Chondrocyte (in vitro differentiated cells): Measurements from ENCODE around the gene AQR. TPM values are rescaled to one million over a fixed set of nuclear protein-coding genes. Genes with fewer than 3 reads are reported as not detected.
"Not testable (repeated sequence)": the region's sequence is repeated elsewhere in the genome, so short reads cannot be mapped to it uniquely, and the experiment has no call there.

Experiments
- DNase-seq: peaks from one replicate; pipeline ENCODE4 v3.0.0; 2021; ENCODE audit warnings: mixed read lengths, low spot score
- H3K27ac Mint-ChIP-seq: one replicate; pipeline ENCODE4 v1.8.0; 2021; ENCODE audit warnings: mild to moderate bottlenecking, moderate library complexity, mixed read lengths; ENCODE audit not compliant: unreplicated experiment
- H3K27me3 Mint-ChIP-seq: 2 replicates; pipeline ENCODE4 v1.8.0; 2021; ENCODE audit warnings: low read depth, mixed read lengths
- H3K36me3 Mint-ChIP-seq: 2 replicates; pipeline ENCODE4 v1.8.0; 2021; ENCODE audit warnings: low read depth, mixed read lengths
- H3K4me1 Mint-ChIP-seq: 2 replicates; pipeline ENCODE4 v1.8.0; 2021; ENCODE audit warnings: low read depth, mild to moderate bottlenecking, mixed read lengths
- H3K4me3 Mint-ChIP-seq: one replicate; pipeline ENCODE4 v1.8.0; 2021; ENCODE audit warnings: mild to moderate bottlenecking, moderate library complexity, mixed read lengths; ENCODE audit not compliant: unreplicated experiment
- H3K9me3 Mint-ChIP-seq: 2 replicates; pipeline ENCODE4 v1.8.0; 2021; ENCODE audit warnings: low read depth, mixed read lengths
- CTCF ChIP-seq: fragments of 200-600 bp; sonication (generic); IDR thresholded peaks from 2 replicates; pipeline ENCODE4 v1.5.0; 2021; ENCODE audit warnings: antibody characterized with exemption, mild to moderate bottlenecking, moderate library complexity
- total RNA-seq: library from RNA; stranded (reverse); gene quantifications from 3 replicates; pipeline ENCODE4 v1.2.1, GENCODE V29; 2021

Gene AQR
- total RNA-seq, 1 donor from 2014 or later: 18.2 TPM

GRCh38 chr15:34813446-34814190, 155.9 kb downstream of the AQR start:
- H3K27ac Mint-ChIP-seq: no peak overlapping the region
- no peak for DNase-seq
- no peak for TF ChIP-seq CTCF
- peaks cover 3% of the 10 kb centered on the region for H3K9me3 Mint-ChIP-seq
- peaks cover 2% of the 10 kb centered on the region for H3K36me3 Mint-ChIP-seq
- peaks cover 4% of the 10 kb centered on the region for H3K27me3 Mint-ChIP-seq
- peaks cover 26% of the 10 kb centered on the region for H3K4me1 Mint-ChIP-seq
- no peak overlapping the region for H3K4me3 Mint-ChIP-seq

- H3K9me3 Mint-ChIP-seq, H3K4me3 Mint-ChIP-seq, H3K36me3 Mint-ChIP-seq, DNase-seq, H3K27me3 Mint-ChIP-seq: not testable (repeated sequence)
- Mint-ChIP-seq H3K4me1 (peaks cover 26% of the 10 kb centered on the region), H3K27ac (peak overlapping the region; percentile 32)
Observed at GRCh38 chr15:34812868-34813365, 156.6 kb downstream of the AQR start.

GRCh38 chr15:34812369-34812768, 157.2 kb downstream of the AQR start:
- Mint-ChIP-seq H3K36me3 (peaks cover 2% of the 10 kb centered on the region), H3K27me3 (peaks cover 2% of the 10 kb centered on the region), H3K9me3 (peaks cover 3% of the 10 kb centered on the region), H3K4me1 (peaks cover 26% of the 10 kb centered on the region), H3K27ac (peak overlapping the region; percentile 32), H3K4me3 (no peak overlapping the region)
- TF ChIP-seq CTCF: no peak
- DNase-seq: no peak

GRCh38 chr15:34810443-34811129, 159.0 kb downstream of the AQR start:
- peaks cover 3% of the 10 kb centered on the region for H3K9me3 Mint-ChIP-seq
- H3K36me3 Mint-ChIP-seq: peaks cover 2% of the 10 kb centered on the region
- peak overlapping the region; percentile 77 for H3K27ac Mint-ChIP-seq
- H3K4me1 Mint-ChIP-seq: peaks cover 23% of the 10 kb centered on the region
- no peak for DNase-seq
- no peak overlapping the region for H3K4me3 Mint-ChIP-seq
- H3K27me3 Mint-ChIP-seq: no peaks in the 10 kb centered on the region
- no peak for TF ChIP-seq CTCF

GRCh38 chr15:34809186-34809585, 160.4 kb downstream of the AQR start:
- H3K4me1 Mint-ChIP-seq: peaks cover 22% of the 10 kb centered on the region
- no peaks in the 10 kb centered on the region for H3K36me3 Mint-ChIP-seq
- H3K9me3 Mint-ChIP-seq: no peaks in the 10 kb centered on the region
- TF ChIP-seq CTCF: no peak
- H3K4me3 Mint-ChIP-seq: no peak overlapping the region
- DNase-seq: no peak
- no peak overlapping the region for H3K27ac Mint-ChIP-seq
- no peaks in the 10 kb centered on the region for H3K27me3 Mint-ChIP-seq
